SK-N-SH treated with all-trans-retinoic acid at 6 μM for 48 hours (cell line): ENCODE results near the gene CBFA2T2.

Experiments
- ATAC-seq: fragments of 200-7000 bp; cut with Tn5 transposase; 3 replicates; pipeline ENCODE4 v1.9.1; 2020; ENCODE audit warnings: mild to moderate bottlenecking, moderate library complexity
- ARNTL ChIP-seq: fragments of 450-650 bp; formaldehyde crosslinking; IDR thresholded peaks from 2 replicates; pipeline ENCODE4 v1.5.0; 2020; ENCODE audit warnings: low read depth, mild to moderate bottlenecking, moderate library complexity, borderline replicate concordance
- CSDC2 ChIP-seq: fragments of 250-450 bp; sonication (Bioruptor Pico); IDR thresholded peaks from 2 replicates; pipeline ENCODE4 v1.5.0; 2020; ENCODE audit warnings: mild to moderate bottlenecking, moderate library complexity
- CSRNP3 ChIP-seq: fragments of 250-450 bp; sonication (Bioruptor Pico); IDR thresholded peaks from 2 replicates; pipeline ENCODE4 v1.5.1; 2021; ENCODE audit warnings: mild to moderate bottlenecking, moderate library complexity
- ESRRG ChIP-seq: fragments of 250-450 bp; sonication (Bioruptor Pico); IDR thresholded peaks from 2 replicates; pipeline ENCODE4 v1.6.1; 2021; ENCODE audit warnings: mild to moderate bottlenecking
- GLIS3 ChIP-seq: fragments of 250-450 bp; sonication (Bioruptor Pico); IDR thresholded peaks from 2 replicates; pipeline ENCODE4 v1.5.0; 2020; ENCODE audit warnings: mild to moderate bottlenecking, moderate library complexity
- ISL1 ChIP-seq: fragments of 250-450 bp; sonication (Bioruptor Pico); IDR thresholded peaks from 2 replicates; pipeline ENCODE4 v2.1.2; 2022; ENCODE audit warnings: mild to moderate bottlenecking, moderate library complexity
- OSR1 ChIP-seq: fragments of 250-450 bp; sonication (Bioruptor Pico); IDR thresholded peaks from 2 replicates; pipeline ENCODE4 v1.8.0; 2022; ENCODE audit warnings: moderate library complexity, mild to moderate bottlenecking, inconsistent platforms
- POU6F1 ChIP-seq: fragments of 250-450 bp; sonication (Bioruptor Pico); IDR thresholded peaks from 2 replicates; pipeline ENCODE4 v1.8.0; 2021; ENCODE audit warnings: low read depth, mild to moderate bottlenecking, moderate library complexity, borderline replicate concordance
- PPARA ChIP-seq: fragments of 250-450 bp; sonication (Bioruptor Pico); IDR thresholded peaks from 2 replicates; pipeline ENCODE4 v1.5.0; 2020; ENCODE audit warnings: mild to moderate bottlenecking, borderline replicate concordance
- RARB ChIP-seq: fragments of 250-450 bp; sonication (Bioruptor Pico); IDR thresholded peaks from 2 replicates; pipeline ENCODE4 v1.8.0; 2021; ENCODE audit warnings: mild to moderate bottlenecking, moderate library complexity
- SNAI2 ChIP-seq: fragments of 250-450 bp; sonication (Bioruptor Pico); IDR thresholded peaks from 2 replicates; pipeline ENCODE4 v1.5.0; 2020; ENCODE audit warnings: mild to moderate bottlenecking, moderate library complexity
- TOX ChIP-seq: fragments of 250-450 bp; sonication (Bioruptor Pico); IDR thresholded peaks from 2 replicates; pipeline ENCODE4 v1.8.0; 2021; ENCODE audit warnings: mild to moderate bottlenecking, moderate library complexity, borderline replicate concordance
- TSHZ2 ChIP-seq: fragments of 250-450 bp; sonication (Bioruptor Pico); IDR thresholded peaks from 2 replicates; pipeline ENCODE4 v1.5.0; 2020; ENCODE audit warnings: mild to moderate bottlenecking, moderate library complexity
- ZC3H10 ChIP-seq: fragments of 250-450 bp; sonication (Bioruptor Pico); IDR thresholded peaks from 2 replicates; pipeline ENCODE4 v1.5.1; 2021; ENCODE audit warnings: mild to moderate bottlenecking, moderate library complexity
- ZFP3 ChIP-seq: fragments of 250-450 bp; sonication (Bioruptor Pico); IDR thresholded peaks from 2 replicates; pipeline ENCODE4 v1.5.0; 2020; ENCODE audit warnings: mild to moderate bottlenecking, moderate library complexity
- ZFP30 ChIP-seq: fragments of 450-650 bp; formaldehyde crosslinking; IDR thresholded peaks from 2 replicates; pipeline ENCODE4 v1.5.0; 2022; ENCODE audit warnings: mild to moderate bottlenecking, moderate library complexity
- ZNF565 ChIP-seq: fragments of 450-650 bp; formaldehyde crosslinking; conservative IDR thresholded peaks from 2 replicates; pipeline ENCODE4 v1.5.0; 2020; ENCODE audit warnings: low read depth, mild to moderate bottlenecking, moderate library complexity
- ZNF8 ChIP-seq: fragments of 450-650 bp; formaldehyde crosslinking; IDR thresholded peaks from 2 replicates; pipeline ENCODE4 v1.5.0; 2020; ENCODE audit warnings: mild to moderate bottlenecking, moderate library complexity
- TF ChIP-seq, protein P1 (sequence below): fragments of 250-450 bp; sonication (Bioruptor Pico); IDR thresholded peaks from 2 replicates; pipeline ENCODE4 v1.5.1; 2020; ENCODE audit warnings: low read depth, mild to moderate bottlenecking, moderate library complexity
- TF ChIP-seq, protein P2 (sequence below): fragments of 250-450 bp; sonication (Bioruptor Pico); IDR thresholded peaks from 2 replicates; pipeline ENCODE4 v1.8.0; 2020; ENCODE audit warnings: mild to moderate bottlenecking, moderate library complexity, borderline replicate concordance

Gene CBFA2T2

GRCh38 chr20:33667245-33667675, 177.4 kb downstream of the CBFA2T2 start:
- TF ChIP-seq RARB (no peak), ZNF8 (CRISPR knock-in tag) (no peak), ZFP3 (CRISPR knock-in tag) (no peak), SNAI2 (CRISPR knock-in tag) (no peak), CSDC2 (CRISPR knock-in tag) (no peak), TOX (CRISPR knock-in tag) (no peak), GLIS3 (CRISPR knock-in tag) (no peak), ZC3H10 (CRISPR knock-in tag) (no peak), CSRNP3 (CRISPR knock-in tag) (no peak)
- ATAC-seq = no peak; the same call in 2 of the 3 replicates

- TF ChIP-seq, protein P1, sequence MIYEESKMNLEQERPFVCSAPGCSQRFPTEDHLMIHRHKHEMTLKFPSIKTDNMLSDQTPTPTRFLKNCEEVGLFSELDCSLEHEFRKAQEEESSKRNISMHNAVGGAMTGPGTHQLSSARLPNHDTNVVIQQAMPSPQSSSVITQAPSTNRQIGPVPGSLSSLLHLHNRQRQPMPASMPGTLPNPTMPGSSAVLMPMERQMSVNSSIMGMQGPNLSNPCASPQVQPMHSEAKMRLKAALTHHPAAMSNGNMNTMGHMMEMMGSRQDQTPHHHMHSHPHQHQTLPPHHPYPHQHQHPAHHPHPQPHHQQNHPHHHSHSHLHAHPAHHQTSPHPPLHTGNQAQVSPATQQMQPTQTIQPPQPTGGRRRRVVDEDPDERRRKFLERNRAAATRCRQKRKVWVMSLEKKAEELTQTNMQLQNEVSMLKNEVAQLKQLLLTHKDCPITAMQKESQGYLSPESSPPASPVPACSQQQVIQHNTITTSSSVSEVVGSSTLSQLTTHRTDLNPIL (CRISPR knock-in tag) = no peak
- TF ChIP-seq GLIS3 (CRISPR knock-in tag) = 0 out of 2 replicates have a peak, but pooled peaks have one; percentile 25
- ATAC-seq = peak; percentile 59
Observed at GRCh38 chr20:33667676-33668465, 178.0 kb downstream of the CBFA2T2 start.

DNA sequence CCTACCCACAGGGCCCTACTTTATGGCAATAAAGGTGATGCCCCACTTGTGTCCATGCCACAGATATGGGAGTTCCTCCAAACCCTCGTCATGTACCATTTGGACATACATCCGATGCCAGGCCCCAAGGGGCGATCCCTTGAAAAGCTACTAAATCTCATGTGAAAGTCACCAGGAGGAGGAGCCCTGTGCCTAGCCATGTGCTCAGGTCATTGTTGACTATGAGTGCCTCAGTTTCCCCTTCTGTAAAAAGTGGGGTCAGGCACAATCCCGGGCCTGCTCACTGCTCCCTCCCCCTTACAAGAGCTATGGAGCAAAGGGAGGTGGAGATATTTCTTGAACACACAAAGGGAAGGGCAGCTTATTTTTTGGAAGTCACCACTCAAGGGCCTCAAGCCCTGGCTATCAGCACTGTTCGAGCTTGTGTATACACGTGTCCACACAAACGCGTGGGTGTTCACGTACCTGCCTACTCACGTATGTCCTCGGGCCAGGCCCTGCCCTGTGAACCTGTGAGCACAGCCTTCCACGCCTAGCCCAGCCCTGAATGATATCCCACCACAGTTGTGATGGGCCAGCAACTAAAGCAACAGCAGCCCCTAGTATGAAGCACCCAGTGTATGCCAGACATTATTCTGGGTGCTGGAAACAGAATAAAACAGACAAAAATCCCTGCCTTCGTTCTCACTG, 178.7 kb downstream of the CBFA2T2 start:
- TF ChIP-seq ISL1 (CRISPR knock-in tag) = no peak
- no peak for TF ChIP-seq ESRRG (CRISPR knock-in tag)
- TF ChIP-seq TSHZ2 (CRISPR knock-in tag) = no peak
- TF ChIP-seq CSRNP3 (CRISPR knock-in tag) = no peak
- no peak for TF ChIP-seq RARB
- no peak for TF ChIP-seq ZNF8 (CRISPR knock-in tag)
- no peak for TF ChIP-seq ARNTL (CRISPR knock-in tag)
- TF ChIP-seq POU6F1 (CRISPR knock-in tag) = no peak
- TF ChIP-seq, protein P2, sequence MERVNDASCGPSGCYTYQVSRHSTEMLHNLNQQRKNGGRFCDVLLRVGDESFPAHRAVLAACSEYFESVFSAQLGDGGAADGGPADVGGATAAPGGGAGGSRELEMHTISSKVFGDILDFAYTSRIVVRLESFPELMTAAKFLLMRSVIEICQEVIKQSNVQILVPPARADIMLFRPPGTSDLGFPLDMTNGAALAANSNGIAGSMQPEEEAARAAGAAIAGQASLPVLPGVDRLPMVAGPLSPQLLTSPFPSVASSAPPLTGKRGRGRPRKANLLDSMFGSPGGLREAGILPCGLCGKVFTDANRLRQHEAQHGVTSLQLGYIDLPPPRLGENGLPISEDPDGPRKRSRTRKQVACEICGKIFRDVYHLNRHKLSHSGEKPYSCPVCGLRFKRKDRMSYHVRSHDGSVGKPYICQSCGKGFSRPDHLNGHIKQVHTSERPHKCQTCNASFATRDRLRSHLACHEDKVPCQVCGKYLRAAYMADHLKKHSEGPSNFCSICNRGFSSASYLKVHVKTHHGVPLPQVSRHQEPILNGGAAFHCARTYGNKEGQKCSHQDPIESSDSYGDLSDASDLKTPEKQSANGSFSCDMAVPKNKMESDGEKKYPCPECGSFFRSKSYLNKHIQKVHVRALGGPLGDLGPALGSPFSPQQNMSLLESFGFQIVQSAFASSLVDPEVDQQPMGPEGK (CRISPR knock-in tag) = no peak
- TF ChIP-seq, protein P1 (CRISPR knock-in tag) = no peak
- TF ChIP-seq OSR1 = no peak
- no peak for TF ChIP-seq ZFP3 (CRISPR knock-in tag)
- no peak for TF ChIP-seq SNAI2 (CRISPR knock-in tag)
- no peak for TF ChIP-seq ZNF565 (CRISPR knock-in tag)
- TF ChIP-seq PPARA = no peak
- no peak for TF ChIP-seq ZFP30 (CRISPR knock-in tag)
- TF ChIP-seq ZC3H10 (CRISPR knock-in tag) = no peak
- TF ChIP-seq GLIS3 (CRISPR knock-in tag) = no peak
- TF ChIP-seq, all 23 proteins: peak for 0
- no peak for ATAC-seq
